Measurements from ENCODE around the gene EFHC1. TPM values are rescaled to one million over a fixed set of nuclear protein-coding genes. Genes with fewer than 3 reads are reported as not detected.

The EFHC1 gene
- total RNA-seq, 4 donors from 2014 or later, result 17.1 to 28.4 (median 19.5) TPM

- Histone ChIP-seq H3K36me3 (no peaks in the 10 kb centered on the region), H3K27ac (peak overlapping the region in 1 of 4 donors; percentile 34), H3K4me3 (no peak overlapping the region), H3K4me1 (peaks cover 44 to 96% (median 81%) of the 10 kb centered on the region in 4 donors), H3K9me3 (no peaks in the 10 kb centered on the region), H3K27me3 (no peaks in the 10 kb centered on the region)
- no peak for TF ChIP-seq POLR2A (IDR thresholded peaks at IDR 0.05)
- no peak for TF ChIP-seq CTCF (IDR thresholded peaks at IDR 0.05)
- TF ChIP-seq POLR2AphosphoS5 (IDR thresholded peaks at IDR 0.05), result no peak
- no peak for TF ChIP-seq EP300 (IDR thresholded peaks at IDR 0.05; ENCODE audit: low read depth)
- no peak for DNase-seq
- intact Hi-C loops (cut with DNase I; ENCODE audit: low total_unique reads), result no loop called here
- WGBS, 2 donors (ENCODE audit: low coverage in 1 of 2), result 14 to 81% methylated on average over 3 to 7 of the region's 7 CpGs
- in situ Hi-C loops (cut with MboI; ENCODE audit: low pct_ligation_motif_present in 1 of 4, low pct_unique_long_range_greater_than_20kb in 1 of 4, low sequenced_read_pairs in 3 of 4), result no loop called here
Observed at GRCh38 chr6:52548353-52548713, 128.2 kb downstream of the EFHC1 start.

DNA sequence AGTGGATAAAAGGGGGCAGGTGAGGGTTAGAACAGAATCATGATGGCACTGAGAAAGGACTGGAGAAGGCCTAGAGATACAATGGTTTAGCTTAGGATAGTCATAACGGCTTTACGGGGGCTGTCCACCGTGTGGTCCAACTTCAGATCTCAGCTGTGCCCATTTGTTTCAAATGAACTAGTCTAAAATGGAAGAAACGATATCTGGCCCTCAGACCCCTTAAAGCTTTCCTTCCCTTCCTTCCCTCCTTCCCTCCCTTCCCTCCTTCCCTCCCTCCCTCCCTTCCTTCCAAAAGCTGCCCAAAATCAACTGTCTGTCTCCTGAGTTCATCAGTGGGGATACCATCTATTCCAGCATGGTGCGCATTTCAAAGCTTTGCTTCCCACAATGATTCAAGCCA lies 128.9 kb downstream of the EFHC1 start:
- H3K36me3 ChIP-seq, result no peaks in the 10 kb centered on the region
- TF ChIP-seq EP300 (IDR thresholded peaks at IDR 0.05; ENCODE audit: low read depth) (no peak), POLR2A (IDR thresholded peaks at IDR 0.05) (no peak), CTCF (IDR thresholded peaks at IDR 0.05) (no peak), POLR2AphosphoS5 (IDR thresholded peaks at IDR 0.05) (no peak)
- intact Hi-C loops (cut with DNase I; ENCODE audit: low total_unique reads), result no loop called here
- H3K4me3 ChIP-seq, result no peak overlapping the region
- WGBS, 2 donors (ENCODE audit: low coverage in 1 of 2), result 97 to 100% methylated on average over 4 to 5 of the region's 5 CpGs
- H3K27ac ChIP-seq, result no peak overlapping the region
- DNase-seq, result no peak
- H3K27me3 ChIP-seq, result no peaks in the 10 kb centered on the region
- H3K9me3 ChIP-seq, result no peaks in the 10 kb centered on the region
- in situ Hi-C loops (cut with MboI; ENCODE audit: low pct_ligation_motif_present in 1 of 4, low pct_unique_long_range_greater_than_20kb in 1 of 4, low sequenced_read_pairs in 3 of 4), result no loop called here
- H3K4me1 ChIP-seq, result peaks cover 44 to 91% (median 75%) of the 10 kb centered on the region in 4 donors

DNA sequence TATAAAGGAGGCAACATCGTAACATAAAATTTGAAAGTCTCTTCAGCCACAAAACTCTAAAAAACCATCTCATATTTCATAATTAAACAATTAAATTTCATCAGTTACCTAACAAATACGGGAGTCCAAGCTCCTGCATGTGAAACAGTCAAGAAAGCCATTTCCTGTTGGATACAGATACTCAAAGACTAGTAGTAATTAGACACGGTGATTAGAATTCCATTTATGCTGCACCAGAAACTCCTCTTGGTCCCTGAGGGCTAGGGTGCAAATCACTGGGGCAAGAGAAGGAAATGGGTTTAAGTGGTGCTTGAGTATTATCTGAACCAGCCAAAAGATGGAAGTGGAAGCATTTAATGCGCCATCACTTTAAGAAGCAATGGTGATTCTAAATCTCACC lies 129.3 kb downstream of the EFHC1 start:
- 71 to 89% methylated on average over 4 of the region's 4 CpGs for WGBS, 2 donors (ENCODE audit: low coverage in 1 of 2)
- in situ Hi-C loops (cut with MboI; ENCODE audit: low pct_ligation_motif_present in 1 of 4, low pct_unique_long_range_greater_than_20kb in 1 of 4, low sequenced_read_pairs in 3 of 4), result no loop called here
- H3K27ac ChIP-seq, result peak overlapping the region in 2 of 4 donors; percentile 36 to 77

GRCh38 chr6:52550014-52550575 lies 130.0 kb downstream of the EFHC1 start:
- no peak for DNase-seq
- intact Hi-C loops (cut with DNase I; ENCODE audit: low total_unique reads), result no loop called here
- Histone ChIP-seq H3K9me3 (no peaks in the 10 kb centered on the region), H3K4me3 (no peak overlapping the region), H3K27ac (peak overlapping the region; percentile 67 to 79 (median 77)), H3K36me3 (no peaks in the 10 kb centered on the region), H3K27me3 (no peaks in the 10 kb centered on the region), H3K4me1 (peaks cover 44 to 80% (median 65%) of the 10 kb centered on the region in 4 donors)
- 49 to 64% methylated on average over 5 to 6 of the region's 6 CpGs for WGBS, 2 donors (ENCODE audit: low coverage in 1 of 2)
- in situ Hi-C loops (cut with MboI; ENCODE audit: low pct_ligation_motif_present in 1 of 4, low pct_unique_long_range_greater_than_20kb in 1 of 4, low sequenced_read_pairs in 3 of 4), result no loop called here
- TF ChIP-seq POLR2AphosphoS5 (IDR thresholded peaks at IDR 0.05) (peak in 1 of 3 donors; percentile 23), POLR2A (IDR thresholded peaks at IDR 0.05) (no peak)

More for the DNA sequence above, 129.3 kb downstream of the EFHC1 start:
- H3K4me1 ChIP-seq, result peaks cover 44 to 86% (median 71%) of the 10 kb centered on the region in 4 donors
- DNase-seq, result no peak
- H3K36me3 ChIP-seq, result no peaks in the 10 kb centered on the region
- no peak overlapping the region for H3K4me3 ChIP-seq
- no peaks in the 10 kb centered on the region for H3K9me3 ChIP-seq
- intact Hi-C loops (cut with DNase I; ENCODE audit: low total_unique reads), result no loop called here
- H3K27me3 ChIP-seq, result no peaks in the 10 kb centered on the region
- no peak for TF ChIP-seq CTCF (IDR thresholded peaks at IDR 0.05)
- TF ChIP-seq POLR2AphosphoS5 (IDR thresholded peaks at IDR 0.05), result no peak
- no peak for TF ChIP-seq POLR2A (IDR thresholded peaks at IDR 0.05)
- no peak for TF ChIP-seq EP300 (IDR thresholded peaks at IDR 0.05; ENCODE audit: low read depth)

DNA sequence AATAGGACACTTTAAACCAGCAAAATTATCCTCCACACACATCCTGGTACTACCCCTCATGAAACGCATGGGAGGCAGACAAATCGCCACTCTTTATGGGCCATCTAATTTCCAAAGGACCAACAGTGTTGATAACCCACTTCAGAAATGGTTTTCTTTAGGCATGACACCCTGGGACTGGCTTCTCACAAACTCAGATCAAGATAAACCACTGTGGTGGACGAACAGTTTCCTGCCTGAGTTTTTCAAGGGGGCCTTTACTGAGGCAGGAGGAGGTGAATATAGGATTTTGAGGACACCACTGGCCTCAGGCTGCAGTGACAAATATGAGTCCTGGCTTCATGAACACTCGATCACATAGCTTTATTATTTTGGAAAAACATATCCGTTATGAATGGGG lies 130.7 kb downstream of the EFHC1 start:
- TF ChIP-seq EP300 (IDR thresholded peaks at IDR 0.05; ENCODE audit: low read depth) (no peak), POLR2A (IDR thresholded peaks at IDR 0.05) (no peak), CTCF (IDR thresholded peaks at IDR 0.05) (no peak), POLR2AphosphoS5 (IDR thresholded peaks at IDR 0.05) (no peak)
- in situ Hi-C loops (cut with MboI; ENCODE audit: low pct_ligation_motif_present in 1 of 4, low pct_unique_long_range_greater_than_20kb in 1 of 4, low sequenced_read_pairs in 3 of 4), result no loop called here
- peak overlapping the region; percentile 67 to 79 (median 77) for H3K27ac ChIP-seq

More for the DNA sequence above, 130.7 kb downstream of the EFHC1 start:
- intact Hi-C loops (cut with DNase I; ENCODE audit: low total_unique reads), result no loop called here
- 42 to 61% methylated on average over 2 to 5 of the region's 5 CpGs for WGBS, 2 donors (ENCODE audit: low coverage in 1 of 2)
- no peak for DNase-seq
- Histone ChIP-seq H3K4me3 (no peak overlapping the region), H3K9me3 (no peaks in the 10 kb centered on the region), H3K27me3 (no peaks in the 10 kb centered on the region), H3K4me1 (peaks cover 44 to 76% (median 63%) of the 10 kb centered on the region in 4 donors), H3K36me3 (no peaks in the 10 kb centered on the region)

Measured in transverse colon (tissue), 4 donors.